SW 1271 (cell line): ENCODE measurements around the gene FAR1.

Source experiments
- DNase-seq, 2 experiments: peaks; one replicate each; lab custom pipeline; 2025; lab: John Stamatoyannopoulos, UW

The FAR1 gene

DNA sequence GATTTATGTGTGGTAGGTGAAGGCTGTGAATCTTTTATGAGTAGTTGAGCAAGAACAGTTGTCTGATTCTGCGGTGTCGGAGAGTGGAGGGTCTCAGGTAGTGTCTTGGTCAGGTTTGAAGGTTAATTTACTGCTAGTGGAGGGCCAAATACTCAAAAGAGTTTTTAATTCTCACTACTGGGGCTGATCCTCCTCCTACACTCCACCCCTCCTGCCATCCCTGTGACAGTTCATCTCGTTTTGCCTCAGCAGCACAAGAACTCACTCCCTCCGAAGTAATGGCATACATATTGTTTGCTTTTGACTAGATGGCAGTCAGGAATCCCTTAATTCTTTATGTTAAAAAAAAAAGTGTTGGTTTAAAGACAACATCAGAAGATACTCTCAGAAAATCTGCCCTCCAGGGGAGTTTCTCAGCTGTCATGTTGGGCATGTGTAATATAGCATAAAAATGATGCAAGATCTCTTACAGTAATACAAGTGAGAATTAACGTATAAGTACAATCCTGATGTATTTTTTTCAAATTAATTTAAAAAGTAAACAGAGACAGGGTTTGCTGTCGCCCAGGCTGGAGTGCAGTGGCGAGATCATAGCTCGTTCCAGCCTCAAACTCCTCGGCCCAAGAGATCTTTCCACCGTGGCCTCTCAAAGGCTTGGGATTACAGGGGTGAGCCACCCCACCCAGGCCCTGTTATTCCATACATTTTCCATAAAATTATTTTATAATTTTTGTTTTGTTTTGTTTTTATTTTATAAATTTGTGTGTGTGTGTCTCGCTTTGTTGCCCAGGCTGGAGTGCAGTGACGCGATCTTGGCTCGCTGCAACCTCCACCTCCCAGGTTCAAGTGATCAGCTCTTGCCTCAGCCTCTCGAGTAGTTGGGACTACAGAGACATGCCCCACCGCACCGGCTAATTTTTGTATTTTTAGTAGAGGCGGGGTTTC, 1.3 kb downstream of the FAR1 start:
- DNase-seq = no peak

DNA sequence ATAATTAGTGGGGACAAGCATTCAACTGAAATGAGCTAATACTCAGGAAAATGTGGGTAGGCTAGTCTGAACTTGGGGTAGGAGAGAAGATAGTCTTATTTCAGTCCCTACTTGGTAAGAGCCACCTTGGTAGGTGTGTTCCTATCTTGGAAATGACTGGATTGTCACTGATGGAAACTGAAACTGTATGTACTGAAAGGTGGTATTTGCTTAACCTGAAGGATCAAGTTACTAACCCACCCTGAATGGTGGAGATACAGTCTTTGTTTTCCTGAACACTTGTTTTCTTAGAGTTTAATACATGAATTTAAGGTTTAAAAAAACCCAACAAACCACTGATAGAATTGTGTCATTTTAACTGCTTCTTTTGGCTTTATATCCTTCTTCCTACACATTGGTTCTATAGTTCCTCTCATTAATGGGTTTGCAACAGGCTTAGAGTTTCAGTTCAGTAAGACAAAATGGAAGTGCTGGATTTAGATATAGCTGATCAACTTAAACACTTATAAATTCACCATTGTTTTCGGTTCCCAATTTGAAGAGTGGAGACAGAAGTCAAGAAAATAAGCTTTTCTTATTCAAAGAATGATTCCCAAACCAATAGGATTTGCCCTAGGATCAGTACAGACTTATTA, 4.2 kb downstream of the FAR1 start:
- no peak for DNase-seq

DNA sequence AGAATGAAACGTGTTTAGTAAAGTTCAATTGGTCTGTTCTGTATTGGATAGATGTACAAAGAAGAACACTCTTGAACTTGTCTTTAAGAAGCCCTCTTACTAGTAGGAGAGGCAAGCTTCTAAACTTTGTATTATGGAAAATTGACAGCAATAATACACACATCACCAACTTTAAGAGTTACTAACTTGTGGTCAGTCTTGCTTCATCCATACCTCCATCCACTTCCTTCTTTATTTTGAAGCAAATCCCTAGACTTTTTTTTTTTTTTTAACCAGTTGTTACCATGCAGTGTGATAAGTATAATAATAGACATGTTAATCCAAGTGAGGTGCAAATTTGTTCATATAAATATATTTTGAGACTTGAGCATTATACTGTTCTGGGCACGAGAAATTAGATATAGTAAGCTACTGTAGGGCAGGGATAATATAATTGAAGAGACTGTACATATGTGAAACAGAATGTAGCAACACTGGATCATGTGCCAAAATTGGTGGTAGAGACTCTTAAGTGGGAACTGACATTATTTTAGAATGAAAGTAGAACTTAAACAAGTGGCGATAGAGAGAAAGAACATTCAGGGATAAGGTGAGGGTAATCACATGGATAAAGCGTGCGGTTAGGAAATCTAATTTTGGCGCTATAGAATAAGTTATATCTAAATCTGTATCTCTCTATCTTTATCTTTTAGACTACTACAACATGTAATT, 6.5 kb downstream of the FAR1 start:
- DNase-seq = no peak

DNA sequence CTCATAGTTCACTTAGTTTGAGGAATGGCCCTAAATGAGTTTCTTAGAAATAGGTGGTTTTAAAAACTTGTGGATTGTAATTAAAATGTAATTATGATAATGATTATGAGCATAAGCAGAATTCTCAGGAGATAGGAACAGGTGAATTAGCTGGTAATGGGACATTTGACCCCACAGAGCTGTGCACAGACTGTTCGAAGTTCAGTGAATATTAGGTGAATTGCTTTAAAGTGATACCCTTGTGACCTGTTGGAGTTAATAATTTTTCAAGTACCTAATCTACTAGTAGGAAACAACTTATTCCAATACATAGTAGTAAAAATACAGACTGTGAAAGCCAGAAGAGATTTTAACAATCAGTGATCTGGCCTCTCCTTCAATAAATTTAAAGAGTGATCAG, 8.1 kb downstream of the FAR1 start:
- no peak for DNase-seq

DNA sequence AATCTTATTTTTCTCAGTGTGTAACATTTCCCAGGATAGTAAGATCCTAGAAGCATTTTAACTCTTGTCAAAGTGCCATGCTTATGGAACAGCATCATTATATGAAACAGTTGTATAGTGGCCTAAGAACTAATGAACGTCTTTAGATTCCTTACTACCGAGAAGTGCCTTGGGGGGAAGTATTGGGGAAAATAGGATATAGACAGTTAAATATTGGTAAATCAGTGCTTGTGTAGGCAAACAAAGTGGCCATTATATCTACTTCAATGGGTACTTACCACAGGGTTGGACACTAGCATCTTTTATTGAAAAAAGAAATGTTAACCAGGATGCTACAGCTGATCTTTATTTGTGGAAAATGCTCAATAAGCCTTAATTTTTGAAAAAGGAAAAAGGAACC, 11.3 kb downstream of the FAR1 start:
- DNase-seq = no peak

DNA sequence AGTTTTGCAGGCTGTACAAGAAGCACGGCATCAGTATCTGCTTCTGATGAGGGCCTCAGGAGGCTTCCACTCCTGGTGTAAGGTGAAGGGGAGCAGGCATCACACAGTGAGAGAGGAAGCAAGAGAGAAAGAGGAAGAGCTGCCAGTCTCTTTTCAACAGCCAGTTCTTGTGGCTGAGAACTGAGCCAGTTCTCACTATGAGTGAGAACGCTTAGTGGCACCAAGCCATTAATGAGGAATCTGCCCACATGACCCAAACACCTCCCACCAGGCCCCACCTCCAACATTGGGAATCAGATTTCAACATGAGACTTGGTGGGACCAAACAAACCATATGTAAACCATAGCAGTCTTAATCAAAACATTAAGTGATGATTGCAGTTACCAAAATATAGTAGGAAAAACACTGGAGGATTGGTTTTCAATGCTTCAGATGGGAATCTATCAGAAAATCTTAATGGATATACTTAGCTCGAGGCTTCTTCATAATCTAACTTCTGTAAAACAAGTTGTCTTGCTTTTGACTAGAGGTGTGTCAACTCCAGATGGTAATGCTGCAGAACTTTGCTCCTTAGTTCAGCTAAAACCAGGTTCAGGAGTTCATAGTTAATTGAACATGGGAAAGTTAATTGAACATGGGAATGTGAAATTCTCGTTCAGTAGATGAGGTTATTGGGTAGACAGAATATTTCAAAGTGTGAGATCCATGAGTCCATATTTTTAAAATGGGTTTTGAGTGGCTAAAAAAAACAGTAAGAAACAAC, 12.2 kb downstream of the FAR1 start:
- no peak for DNase-seq

DNA sequence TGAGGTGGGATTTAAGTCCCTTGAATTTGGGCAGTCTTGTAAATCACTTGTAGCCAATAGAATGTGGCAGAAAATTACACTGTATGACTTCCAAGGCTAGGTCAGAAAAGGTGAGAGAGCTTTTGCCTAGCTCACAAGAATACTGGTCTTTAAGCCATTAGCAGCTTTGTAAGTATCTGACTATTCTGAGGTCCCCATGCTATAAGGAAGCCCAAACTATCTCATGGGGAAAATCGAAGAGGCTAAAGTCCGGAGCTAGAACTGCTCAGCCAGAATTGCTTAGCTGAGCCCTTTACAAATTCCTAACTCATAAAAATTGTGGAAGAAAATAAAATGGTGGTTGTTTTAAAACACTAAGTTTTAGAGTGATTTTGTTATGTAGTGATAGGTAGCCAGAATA, 13.0 kb downstream of the FAR1 start:
- DNase-seq = no peak

DNA sequence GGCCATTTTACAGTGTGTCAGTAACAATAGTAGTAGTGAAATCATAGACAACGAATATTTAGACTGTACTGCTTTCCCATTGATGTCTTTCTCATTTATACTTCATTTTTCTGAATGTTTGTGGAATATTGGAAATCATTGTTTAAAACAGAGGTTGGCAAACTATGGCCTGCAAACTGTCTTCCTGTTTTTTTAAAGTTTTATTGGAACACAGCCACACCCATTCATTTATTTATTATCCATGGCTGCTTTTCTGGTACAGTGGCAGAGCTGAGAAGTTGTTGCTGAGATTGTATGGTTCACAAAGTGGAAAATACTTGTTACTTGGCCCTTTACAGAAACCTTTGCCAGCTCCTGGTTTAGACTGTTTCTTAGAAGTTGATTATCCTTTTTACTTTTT, 13.7 kb downstream of the FAR1 start:
- no peak for DNase-seq

DNA sequence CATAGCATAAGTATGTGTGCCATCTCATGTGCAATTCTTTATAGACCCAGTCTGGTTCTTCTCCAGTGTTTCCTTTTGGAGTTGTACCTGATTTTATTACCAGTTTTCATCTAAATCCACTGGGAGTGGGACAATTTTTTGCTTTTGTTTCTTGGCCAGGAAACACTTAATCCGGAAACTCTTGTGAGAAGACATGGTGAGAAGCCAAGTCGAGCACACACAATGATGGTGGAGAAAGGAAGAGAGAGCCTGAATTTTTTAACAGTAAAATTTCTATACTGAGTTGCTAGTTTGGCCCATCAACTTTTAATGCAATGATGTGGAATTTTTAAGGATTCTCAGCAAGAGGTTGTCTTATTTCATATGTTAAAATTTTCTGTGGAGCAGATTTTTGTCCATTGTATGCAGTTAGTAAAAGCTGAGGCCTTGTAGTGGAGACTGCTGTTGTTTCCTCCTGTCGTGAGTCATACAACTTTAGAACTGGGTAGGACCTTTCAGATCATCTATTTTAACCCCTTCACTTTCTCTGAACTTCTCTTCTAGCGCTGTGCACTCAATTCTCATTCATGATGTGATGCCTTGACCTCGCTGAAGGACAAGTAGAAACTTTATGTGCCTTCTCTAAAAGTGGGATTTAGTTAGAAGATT, 17.1 kb downstream of the FAR1 start:
- no peak for DNase-seq

DNA sequence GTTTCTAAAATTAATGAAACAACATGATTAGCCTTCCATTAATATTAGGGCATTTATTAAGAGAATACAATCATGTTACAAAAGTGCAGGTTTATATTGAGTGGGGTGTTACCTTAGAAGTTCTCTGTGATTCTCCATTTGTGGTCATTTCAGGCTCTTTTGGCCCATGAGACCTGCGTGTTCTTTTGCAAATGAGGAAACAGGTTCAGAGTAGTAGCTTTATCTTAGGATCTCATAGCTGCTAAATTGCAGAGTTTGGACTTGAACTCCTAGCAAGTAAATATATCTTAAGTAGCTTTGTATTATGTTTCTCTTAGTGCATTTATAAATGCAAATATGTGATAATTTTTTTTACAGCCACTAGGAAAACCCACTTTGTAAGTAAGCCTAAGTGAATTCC, 18.3 kb downstream of the FAR1 start:
- no peak for DNase-seq

DNA sequence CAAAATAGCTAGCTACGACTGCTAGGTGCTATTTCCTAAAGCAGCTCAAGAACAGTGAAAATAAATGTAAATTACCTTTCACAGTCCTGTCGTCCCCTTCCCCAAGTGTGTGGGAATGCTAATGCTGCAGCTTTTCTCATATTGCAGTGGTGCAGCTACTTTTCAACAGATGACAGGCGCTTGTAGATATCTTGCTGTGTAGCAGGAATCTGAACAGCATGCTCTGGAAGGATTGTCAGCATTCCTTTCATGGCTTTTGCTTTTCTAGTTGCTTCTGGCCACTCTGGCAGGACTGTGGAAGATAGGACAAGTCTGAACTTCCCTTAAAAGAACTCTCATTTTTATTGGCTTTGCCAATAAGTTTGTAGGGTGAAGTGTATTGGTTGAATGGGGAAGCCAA, 18.8 kb downstream of the FAR1 start:
- no peak for DNase-seq

DNA sequence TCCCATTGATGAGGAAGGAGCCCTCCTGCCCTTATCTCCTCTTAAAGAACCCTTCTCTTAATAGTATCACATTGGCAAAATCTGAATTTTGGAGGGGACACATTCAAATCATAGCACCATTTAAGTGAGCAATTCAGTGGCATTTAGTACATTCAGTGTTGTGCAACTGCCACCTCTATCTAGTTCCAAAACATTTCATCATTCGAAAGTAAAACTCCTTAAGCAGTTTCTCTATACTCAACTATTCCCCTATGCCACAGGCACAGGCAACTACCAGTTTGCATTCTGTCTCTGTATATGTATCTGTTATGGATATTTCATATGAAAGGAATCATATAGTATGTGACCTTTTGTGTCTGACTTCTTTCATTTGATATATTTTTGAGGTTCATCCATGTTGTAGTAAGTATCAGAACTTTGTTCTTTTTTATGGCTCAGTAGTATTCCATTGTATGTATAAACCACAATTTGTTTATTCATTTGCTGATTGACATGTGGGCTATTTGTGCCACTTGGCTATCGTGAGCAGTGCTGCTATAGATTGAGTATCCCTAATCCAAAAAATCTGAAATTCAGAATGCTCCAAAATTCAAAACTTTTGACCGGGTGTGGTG, 22.9 kb downstream of the FAR1 start:
- no peak for DNase-seq

DNA sequence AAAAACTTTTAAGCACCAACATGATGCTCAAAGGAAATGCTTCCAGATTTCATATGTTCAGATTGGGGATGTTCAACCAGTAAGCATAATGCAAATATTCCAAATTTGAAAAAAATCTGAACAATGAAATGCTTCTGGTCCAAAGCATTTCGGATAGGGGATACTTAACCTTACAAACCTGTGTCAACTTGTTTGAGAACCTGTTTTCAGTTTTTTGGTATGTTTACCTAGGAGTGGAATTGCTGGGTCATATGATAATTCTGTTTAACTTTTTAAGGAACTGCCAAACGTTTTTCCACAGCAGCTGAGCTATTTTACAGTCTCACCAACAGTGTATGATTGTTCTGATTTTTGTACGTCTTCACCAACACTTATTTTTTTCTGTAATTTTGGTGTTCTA, 23.7 kb downstream of the FAR1 start:
- no peak for DNase-seq

DNA sequence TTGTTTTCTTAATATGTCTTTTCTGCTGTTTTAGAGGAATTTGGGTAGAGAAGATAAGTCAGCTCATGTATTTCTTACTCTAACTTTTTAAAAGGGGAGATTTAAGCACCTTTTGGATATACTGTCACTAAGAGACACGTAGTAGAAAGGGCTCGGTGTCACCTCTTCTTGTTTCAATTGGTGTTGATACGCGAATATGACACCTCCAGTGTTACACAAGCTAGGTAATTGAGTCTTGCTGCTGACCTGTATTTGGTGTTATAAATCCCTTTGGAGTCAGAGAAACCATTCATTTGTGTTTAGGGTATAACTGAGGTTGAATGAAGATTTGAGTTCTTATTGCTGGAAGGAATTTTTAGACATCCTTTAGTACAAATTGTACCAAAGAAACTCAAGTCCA, 25.6 kb downstream of the FAR1 start:
- no peak for DNase-seq

DNA sequence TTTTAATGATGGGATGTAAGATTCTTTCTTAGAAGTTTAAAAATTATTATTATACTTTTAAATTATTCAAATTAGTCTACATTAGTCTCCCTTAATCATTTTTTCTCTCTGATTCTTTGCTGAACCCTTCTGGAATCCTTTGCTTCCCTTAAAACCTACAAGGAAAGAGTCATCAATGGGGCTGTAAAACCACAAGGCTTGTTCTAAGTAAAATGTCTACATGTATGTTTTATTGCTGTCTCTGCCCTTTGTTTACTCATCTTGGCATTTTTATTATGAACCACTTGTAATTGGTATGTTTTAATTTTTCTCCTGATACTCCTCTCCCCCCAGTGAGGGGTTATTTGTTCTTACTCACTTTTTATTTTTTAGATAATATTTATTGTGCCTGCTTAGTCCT, 27.4 kb downstream of the FAR1 start:
- no peak for DNase-seq

DNA sequence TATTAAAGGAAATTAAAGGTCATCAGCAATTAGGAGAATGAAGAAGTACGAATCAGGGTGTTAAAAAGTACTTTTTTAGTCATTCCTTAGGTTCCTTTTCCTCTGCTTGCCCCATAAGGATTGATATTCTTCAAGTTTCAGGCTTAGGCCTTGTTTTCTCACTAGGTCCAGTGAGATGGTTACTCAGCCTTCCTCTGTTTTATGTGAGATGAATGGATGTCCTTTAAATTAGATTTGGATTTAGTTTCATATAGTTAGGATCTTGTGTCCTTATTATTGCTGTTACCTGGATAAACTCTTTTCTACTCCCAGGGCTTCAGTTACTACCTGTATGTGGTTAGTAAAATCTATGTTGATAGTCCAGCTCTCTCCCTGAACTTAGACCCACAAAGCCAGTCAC, 29.2 kb downstream of the FAR1 start:
- DNase-seq = no peak

DNA sequence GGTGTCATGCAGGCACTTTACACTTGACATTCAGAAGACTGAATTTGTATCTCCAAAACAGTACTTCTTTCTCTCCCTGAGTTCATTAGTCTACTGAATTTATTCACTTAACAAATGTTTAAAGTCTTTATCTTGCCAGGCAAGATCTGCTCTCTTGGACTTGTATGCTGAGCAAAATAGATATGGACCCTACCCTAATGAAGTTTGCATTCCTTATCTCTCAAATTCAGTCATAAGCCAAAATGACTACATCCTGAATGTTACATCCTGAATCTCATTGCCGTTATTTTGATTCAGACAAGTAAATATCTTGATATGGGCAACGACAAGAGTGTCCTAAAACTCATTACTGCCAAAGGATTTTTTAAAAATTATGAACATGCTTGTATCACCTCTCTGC, 29.7 kb downstream of the FAR1 start:
- no peak for DNase-seq

DNA sequence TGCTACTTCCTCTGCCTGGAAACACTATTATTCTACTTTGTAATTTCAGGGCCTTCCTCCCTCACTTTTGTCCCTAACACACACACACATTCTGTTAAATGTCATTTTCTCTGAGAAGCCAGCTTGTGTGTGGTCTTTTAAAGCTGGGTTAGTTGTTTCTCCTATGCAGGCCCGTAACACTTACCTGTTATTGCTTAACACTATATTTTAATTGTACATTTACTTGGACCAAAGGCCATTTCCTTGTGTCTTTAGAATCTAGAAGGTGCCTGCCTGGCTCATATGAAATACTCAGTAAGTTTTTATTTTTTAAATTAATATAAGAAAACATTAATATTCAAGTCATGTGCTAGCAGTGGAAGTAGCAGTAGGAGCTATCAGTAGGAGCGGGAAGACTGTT, 30.6 kb downstream of the FAR1 start:
- DNase-seq = no peak

DNA sequence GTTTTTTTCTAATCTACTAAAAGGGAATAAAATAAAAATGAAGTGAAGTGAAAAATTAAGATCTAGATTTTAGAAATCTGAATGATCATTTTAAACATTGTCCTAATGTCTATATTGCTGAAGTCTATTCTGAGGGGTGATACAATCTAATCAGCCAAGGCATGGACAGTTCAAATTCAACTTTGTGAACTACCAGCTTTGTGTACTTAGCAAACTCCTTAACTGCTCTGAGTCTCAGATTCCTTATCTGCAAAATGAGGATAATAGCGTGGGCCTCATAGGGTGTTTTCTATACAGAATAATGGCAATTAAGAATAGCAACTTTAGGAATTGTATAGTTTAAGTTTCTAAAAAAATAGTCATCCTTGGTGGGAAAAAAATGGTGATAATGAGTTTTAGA, 31.4 kb downstream of the FAR1 start:
- DNase-seq = no peak

DNA sequence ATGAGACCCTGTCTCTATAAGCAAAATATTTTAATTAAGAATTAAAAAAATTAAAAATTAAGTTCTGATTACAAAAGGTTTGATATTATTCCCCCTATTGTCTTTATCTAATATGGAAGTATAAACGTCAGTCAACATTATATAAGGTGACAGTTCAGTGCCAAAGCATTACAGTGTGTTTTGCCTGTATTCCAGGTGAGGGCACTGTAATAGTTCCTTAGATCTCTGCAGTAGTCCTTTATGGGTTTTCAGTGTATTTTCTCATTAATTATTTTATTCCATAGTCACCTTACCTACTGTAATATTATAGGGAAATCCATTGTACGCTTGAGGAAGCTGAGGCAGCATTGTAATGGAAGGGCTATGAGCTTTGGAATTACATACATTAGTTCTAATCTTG, 33.0 kb downstream of the FAR1 start:
- peak in 1 of 2 experiments; percentile 8 for DNase-seq

DNA sequence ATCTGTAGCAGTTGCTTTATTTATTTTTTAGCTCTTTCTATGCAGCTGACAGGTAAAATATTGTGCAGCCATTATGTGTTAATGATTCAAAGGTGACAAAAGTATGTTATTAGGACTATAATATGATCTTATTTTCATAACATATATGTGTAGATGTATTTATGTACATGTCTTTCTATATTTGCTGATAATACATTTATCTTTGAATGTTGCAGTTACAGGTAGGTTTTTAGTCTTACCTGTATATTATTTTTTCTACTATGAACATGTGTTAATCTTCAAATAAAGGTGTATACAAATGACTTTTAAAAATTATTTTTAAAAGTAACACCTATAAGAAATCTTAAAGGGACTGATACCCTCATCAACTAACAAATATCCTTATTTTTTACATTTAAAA, 33.6 kb downstream of the FAR1 start:
- no peak for DNase-seq
